Measurements from ENCODE around the gene NFIL3. TPM values are rescaled to one million over a fixed set of nuclear protein-coding genes. Genes with fewer than 3 reads are reported as not detected.
"Not testable (repeated sequence)": the region's sequence is repeated elsewhere in the genome, so short reads cannot be mapped to it uniquely, and the experiment has no call there.

The NFIL3 gene
- total RNA-seq, 2 donors from 2014 or later: 28.7 to 79.7 TPM

DNA sequence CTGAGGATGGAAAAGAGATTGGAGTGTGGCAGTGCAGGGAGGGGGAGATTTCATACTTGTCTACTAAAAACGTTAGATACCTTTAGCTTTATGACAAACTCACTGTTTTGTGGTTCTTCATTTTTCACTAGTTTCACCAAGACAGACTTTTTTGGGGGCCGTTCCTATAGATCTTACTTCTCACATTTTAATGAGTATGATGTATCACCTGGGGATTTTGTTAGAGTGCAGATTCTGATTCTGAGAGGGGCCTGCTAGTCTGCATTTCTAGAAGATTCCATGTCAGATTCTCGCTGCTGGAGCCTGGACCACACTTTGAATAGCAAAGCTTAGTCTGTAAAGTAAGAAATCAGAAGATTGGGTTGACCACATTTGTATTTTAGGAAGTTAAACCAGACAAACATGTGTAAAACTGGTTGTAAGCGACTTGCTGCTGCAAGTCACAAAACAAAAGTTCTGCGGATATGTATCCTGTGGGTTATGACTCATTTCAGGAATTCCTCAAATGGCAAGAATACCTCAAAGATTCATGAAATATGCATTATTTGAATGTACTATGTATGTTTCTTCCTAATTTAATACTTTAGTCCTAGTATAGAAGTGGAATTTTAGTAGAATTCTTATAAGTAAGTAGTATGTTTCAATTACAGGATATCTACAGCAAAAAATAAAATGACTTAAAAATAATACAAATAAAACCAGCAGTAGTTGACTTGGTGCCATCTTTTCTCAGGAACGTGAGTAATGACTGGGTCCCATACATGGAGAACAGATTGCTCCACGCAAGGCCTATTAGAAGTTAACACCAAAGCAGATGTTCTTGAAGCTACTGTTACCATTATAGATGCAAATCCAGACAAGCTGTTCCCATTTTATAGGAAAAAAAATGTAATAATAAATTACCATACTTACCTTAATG lies 27.8 kb downstream of the NFIL3 start:
- peaks cover 10 to 19% of the 10 kb centered on the region in 2 donors for H3K4me1 Mint-ChIP-seq (ENCODE audit: low read depth in 2 of 2)
- DNase-seq (ENCODE audit: low spot score) (no peak), ATAC-seq (peak; percentile 60 to 65)
- no peaks in the 10 kb centered on the region for H3K27me3 Mint-ChIP-seq
- H3K9me3 Mint-ChIP-seq: no peaks in the 10 kb centered on the region
- H3K27ac Mint-ChIP-seq: peak overlapping the region; percentile 67 to 81
- no peaks in the 10 kb centered on the region for H3K36me3 Mint-ChIP-seq
- peak overlapping the region; percentile 84 for H3K4me3 Mint-ChIP-seq

DNA sequence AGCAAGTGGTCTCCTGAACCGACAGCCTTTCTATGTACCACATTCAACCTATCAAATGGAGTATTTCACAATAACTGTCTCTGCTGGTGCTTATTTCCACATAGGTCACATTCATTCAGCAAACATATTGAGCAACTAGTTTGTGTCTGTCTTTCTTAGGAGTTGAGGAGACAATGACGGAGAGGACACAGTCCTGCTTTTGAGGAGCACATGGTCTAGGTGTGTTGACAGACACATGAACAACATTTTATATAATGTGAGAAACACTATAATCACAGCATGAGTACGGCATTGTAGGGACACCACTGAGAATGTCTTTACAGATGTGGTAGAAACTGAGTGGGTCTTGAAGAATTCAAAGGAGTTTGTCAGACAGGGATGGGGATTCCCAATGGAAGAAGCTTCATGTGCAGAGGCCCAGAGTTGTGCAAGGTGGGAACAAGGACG lies 28.5 kb downstream of the NFIL3 start:
- no peaks in the 10 kb centered on the region for H3K36me3 Mint-ChIP-seq
- H3K4me3 Mint-ChIP-seq: peak overlapping the region; percentile 84
- peak overlapping the region; percentile 67 to 81 for H3K27ac Mint-ChIP-seq
- no peaks in the 10 kb centered on the region for H3K9me3 Mint-ChIP-seq
- peaks cover 10 to 19% of the 10 kb centered on the region in 2 donors for H3K4me1 Mint-ChIP-seq (ENCODE audit: low read depth in 2 of 2)
- ATAC-seq: peak; percentile 68 to 84
- H3K27me3 Mint-ChIP-seq: no peaks in the 10 kb centered on the region
- no peak for DNase-seq (ENCODE audit: low spot score)

DNA sequence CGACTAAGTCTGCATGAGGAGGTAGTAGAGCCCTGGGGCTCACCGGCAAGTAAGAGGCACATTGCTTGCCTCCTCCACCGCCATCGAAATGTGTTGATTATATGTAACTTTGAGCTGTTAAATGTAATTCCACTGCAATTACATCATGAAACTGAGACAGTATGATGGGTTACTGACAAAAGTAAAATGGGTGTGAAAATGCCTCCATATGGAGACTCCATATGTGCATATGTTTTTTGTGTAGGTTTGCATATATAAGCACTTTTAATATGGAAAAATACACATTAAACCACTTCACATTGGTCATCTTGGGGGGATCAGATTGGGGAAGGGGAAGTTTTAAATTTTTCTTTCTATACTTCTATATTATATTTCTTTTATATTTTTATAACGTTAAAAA lies 29.8 kb downstream of the NFIL3 start:
- DNase-seq (ENCODE audit: low spot score) (no peak), ATAC-seq (no peak)
- no peaks in the 10 kb centered on the region for H3K9me3 Mint-ChIP-seq
- H3K27me3 Mint-ChIP-seq: no peaks in the 10 kb centered on the region
- H3K4me1 Mint-ChIP-seq (ENCODE audit: low read depth in 2 of 2): peaks cover 10 to 19% of the 10 kb centered on the region in 2 donors
- H3K36me3 Mint-ChIP-seq: no peaks in the 10 kb centered on the region
- H3K4me3 Mint-ChIP-seq: no peak overlapping the region
- no peak overlapping the region for H3K27ac Mint-ChIP-seq

DNA sequence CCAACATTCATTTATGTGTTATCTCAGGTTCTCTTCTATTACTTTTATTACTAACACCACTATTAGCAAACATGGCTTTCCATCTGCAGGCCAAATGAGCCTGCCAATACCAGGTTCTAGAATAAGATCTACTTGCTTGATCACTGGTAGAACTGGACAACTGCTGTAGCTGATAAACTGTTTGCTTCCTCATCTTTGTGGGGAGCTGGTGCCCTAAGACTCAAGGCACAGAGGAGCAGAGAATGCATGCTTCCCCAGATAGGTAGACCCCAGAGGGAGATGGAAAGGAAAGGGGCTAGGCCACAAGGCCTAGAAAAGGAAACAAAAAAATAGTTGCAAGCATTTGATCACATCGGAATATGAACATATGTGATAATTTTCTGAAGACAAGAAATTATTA lies 31.2 kb downstream of the NFIL3 start:
- H3K27ac Mint-ChIP-seq: peak overlapping the region in 1 of 2 donors; percentile 52
- ATAC-seq: no peak
- H3K4me1 Mint-ChIP-seq (ENCODE audit: low read depth in 2 of 2): peaks cover 13 to 24% of the 10 kb centered on the region in 2 donors
- no peak overlapping the region for H3K4me3 Mint-ChIP-seq
- H3K9me3 Mint-ChIP-seq: no peaks in the 10 kb centered on the region
- H3K36me3 Mint-ChIP-seq: no peaks in the 10 kb centered on the region
- no peaks in the 10 kb centered on the region for H3K27me3 Mint-ChIP-seq
- no peak for DNase-seq (ENCODE audit: low spot score)

DNA sequence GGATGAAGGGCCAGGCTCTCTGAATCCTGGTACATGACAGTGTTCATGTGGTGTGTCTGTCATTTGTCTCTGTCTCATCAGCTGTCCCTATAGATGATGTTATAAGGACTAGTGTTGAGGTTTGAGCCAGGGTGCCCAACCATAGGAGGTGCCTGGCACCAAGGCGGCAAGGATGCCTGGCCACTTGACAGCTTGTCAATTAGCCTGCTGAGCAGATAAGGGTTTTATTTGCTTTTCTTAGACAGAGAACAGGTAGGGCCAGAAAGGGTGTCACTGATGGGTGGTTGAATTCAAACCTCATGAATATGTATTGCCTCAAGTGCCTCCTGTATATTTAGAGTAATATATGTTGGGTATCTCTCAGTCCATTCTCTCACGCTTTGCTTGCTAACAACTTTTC lies 31.8 kb downstream of the NFIL3 start:
- H3K4me1 Mint-ChIP-seq (ENCODE audit: low read depth in 2 of 2): peaks cover 17 to 27% of the 10 kb centered on the region in 2 donors
- no peaks in the 10 kb centered on the region for H3K9me3 Mint-ChIP-seq
- ATAC-seq: no peak
- no peak overlapping the region for H3K27ac Mint-ChIP-seq
- DNase-seq (ENCODE audit: low spot score): no peak
- no peak overlapping the region for H3K4me3 Mint-ChIP-seq
- no peaks in the 10 kb centered on the region for H3K36me3 Mint-ChIP-seq
- H3K27me3 Mint-ChIP-seq: no peaks in the 10 kb centered on the region

DNA sequence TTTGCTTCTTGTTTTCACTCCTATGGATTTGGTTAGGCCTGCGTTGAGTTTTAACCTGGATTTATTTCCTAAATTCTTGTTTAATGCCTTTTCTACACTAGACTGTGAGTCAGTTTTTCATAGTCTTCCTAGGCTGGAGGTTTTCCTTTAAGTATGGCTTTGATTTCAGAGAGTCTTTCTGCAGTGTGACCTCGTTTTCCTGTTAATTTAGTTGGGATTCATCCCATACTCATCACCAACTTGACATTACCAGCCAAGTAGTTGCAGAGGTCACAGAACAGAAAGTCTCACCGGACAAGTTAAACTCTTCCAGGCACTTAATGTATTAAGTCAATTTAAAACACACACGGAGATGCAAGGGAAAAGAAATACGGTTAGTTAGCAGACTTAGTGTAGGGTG lies 32.2 kb downstream of the NFIL3 start:
- Mint-ChIP-seq H3K27me3 (no peaks in the 10 kb centered on the region), H3K4me3 (no peak overlapping the region), H3K4me1 (ENCODE audit: low read depth in 2 of 2) (peaks cover 21 to 31% of the 10 kb centered on the region in 2 donors), H3K27ac (no peak overlapping the region), H3K36me3 (no peaks in the 10 kb centered on the region), H3K9me3 (no peaks in the 10 kb centered on the region)
- DNase-seq (ENCODE audit: low spot score): no peak
- ATAC-seq: no peak

DNA sequence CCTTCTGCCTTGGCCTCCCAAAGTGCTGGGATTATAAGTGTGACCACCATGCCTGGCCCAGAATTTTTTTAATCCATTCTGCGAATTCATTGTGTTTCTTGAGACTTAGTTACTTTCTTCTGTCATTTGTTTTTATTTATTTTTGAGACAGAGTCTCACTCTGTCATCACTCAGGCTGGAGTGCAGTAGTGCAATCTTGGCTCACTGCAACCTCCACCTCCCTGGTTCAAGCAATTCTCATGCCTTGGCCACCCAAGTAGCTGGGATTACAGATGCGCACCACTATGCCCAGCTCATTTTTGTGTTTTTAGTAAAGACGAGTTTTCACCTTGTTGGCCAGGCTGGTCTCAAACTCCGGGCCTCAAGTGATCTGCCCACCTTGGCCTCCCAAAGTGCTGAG lies 33.9 kb downstream of the NFIL3 start:
- H3K9me3 Mint-ChIP-seq; H3K4me3 Mint-ChIP-seq; DNase-seq (ENCODE audit: low spot score); H3K27ac Mint-ChIP-seq; H3K27me3 Mint-ChIP-seq; ATAC-seq; H3K36me3 Mint-ChIP-seq: not testable (repeated sequence)
- H3K4me1 Mint-ChIP-seq (ENCODE audit: low read depth in 2 of 2): peaks cover 15 to 20% of the 10 kb centered on the region in 2 donors

DNA sequence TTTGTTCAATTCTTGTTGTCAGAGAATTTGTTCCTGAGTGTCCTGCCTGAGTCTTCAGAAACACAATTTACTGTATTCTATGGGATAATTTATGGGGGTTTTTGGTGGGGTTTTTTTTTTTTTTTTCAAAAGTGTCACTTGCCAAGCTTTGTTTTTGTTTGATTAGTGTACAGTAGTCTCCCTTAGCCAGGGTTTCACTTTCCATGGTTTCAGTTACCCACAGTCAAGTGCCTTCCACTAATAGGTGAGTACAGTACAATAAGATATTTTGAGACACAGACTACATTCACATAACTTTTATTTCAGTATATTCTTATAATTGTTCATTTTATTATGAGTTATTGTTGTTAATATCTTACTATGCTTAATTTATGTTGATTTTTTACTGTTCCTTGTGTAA lies 36.9 kb downstream of the NFIL3 start:
- ATAC-seq (peak in 1 of 2 donors; percentile 80), DNase-seq (ENCODE audit: low spot score) (no peak)
- Mint-ChIP-seq H3K9me3 (no peaks in the 10 kb centered on the region), H3K4me1 (ENCODE audit: low read depth in 2 of 2) (peaks cover 20 to 23% of the 10 kb centered on the region in 2 donors), H3K27me3 (no peaks in the 10 kb centered on the region), H3K36me3 (no peaks in the 10 kb centered on the region), H3K27ac (peak overlapping the region; percentile 40 to 75), H3K4me3 (no peak overlapping the region)

DNA sequence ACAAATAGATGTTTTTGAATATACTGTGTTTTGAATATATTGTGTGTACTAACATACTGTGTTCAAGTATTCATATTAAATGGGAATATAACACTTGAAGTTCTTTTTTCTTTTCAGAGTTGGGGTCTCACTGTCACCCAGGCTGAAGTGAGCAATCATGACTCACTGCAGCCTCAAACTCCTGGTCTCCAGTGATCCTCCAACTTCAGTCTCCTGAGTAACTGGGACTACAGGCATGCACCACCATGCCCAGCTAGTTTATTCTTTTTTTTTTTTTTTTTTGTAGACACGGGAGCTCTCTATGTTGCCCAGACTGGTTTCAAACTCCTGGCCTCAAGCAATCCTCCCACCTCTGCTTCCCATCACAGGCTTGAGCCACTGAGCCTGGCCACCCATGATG lies 38.7 kb downstream of the NFIL3 start:
- ATAC-seq (no peak), DNase-seq (ENCODE audit: low spot score) (no peak)
- Mint-ChIP-seq H3K4me1 (ENCODE audit: low read depth in 2 of 2) (peaks cover 20 to 23% of the 10 kb centered on the region in 2 donors), H3K36me3 (no peaks in the 10 kb centered on the region), H3K9me3 (no peaks in the 10 kb centered on the region), H3K27ac (no peak overlapping the region), H3K27me3 (no peaks in the 10 kb centered on the region), H3K4me3 (no peak overlapping the region)

DNA sequence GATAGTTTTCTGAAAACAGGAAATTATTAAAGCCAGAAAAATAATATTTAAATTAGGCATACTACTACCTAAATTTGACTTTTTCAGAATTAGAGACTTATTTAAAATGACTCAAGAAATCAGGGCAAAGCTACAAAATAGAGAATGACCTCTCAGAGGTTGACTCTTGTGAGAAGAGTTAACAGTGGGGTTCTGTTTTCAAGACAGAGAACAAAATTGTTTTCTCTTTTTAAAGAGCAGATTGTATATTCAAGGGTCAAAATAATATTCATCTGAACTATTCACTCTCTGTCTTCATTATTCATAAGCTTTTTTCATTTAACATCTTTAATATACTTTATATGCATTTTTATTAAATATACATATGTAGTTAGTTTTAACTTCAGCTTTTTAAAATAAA lies 40.1 kb downstream of the NFIL3 start:
- no peak for ATAC-seq
- no peak overlapping the region for H3K4me3 Mint-ChIP-seq
- H3K36me3 Mint-ChIP-seq: no peaks in the 10 kb centered on the region
- no peak overlapping the region for H3K27ac Mint-ChIP-seq
- no peaks in the 10 kb centered on the region for H3K9me3 Mint-ChIP-seq
- H3K4me1 Mint-ChIP-seq (ENCODE audit: low read depth in 2 of 2): peaks cover 26 to 27% of the 10 kb centered on the region in 2 donors
- no peaks in the 10 kb centered on the region for H3K27me3 Mint-ChIP-seq
- DNase-seq (ENCODE audit: low spot score): no peak

DNA sequence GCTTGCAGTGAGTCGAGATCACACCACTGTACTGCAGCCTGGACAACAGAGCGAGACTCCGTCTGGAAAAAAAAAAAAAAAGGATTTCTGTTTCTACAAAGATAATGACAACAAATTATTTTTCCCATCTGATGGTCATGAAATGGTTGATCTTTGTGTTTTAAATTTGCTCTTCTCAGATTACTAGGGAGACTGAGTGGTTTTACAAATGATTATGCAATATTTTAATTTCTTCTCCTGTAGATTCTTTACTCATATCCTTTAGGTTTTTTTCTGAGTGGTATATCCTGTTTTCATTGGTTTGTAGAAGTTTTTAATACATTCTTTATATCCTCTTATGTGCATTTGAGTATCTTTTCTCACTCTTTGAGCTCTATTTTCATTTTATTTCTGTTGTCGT lies 41.3 kb downstream of the NFIL3 start:
- Mint-ChIP-seq H3K9me3 (peaks cover 3% of the 10 kb centered on the region), H3K27ac (peak overlapping the region in 1 of 2 donors; percentile 42), H3K4me1 (ENCODE audit: low read depth in 2 of 2) (peaks cover 27 to 31% of the 10 kb centered on the region in 2 donors), H3K4me3 (no peak overlapping the region), H3K36me3 (peaks cover 6% of the 10 kb centered on the region), H3K27me3 (no peaks in the 10 kb centered on the region)
- DNase-seq (ENCODE audit: low spot score): no peak
- ATAC-seq: no peak

DNA sequence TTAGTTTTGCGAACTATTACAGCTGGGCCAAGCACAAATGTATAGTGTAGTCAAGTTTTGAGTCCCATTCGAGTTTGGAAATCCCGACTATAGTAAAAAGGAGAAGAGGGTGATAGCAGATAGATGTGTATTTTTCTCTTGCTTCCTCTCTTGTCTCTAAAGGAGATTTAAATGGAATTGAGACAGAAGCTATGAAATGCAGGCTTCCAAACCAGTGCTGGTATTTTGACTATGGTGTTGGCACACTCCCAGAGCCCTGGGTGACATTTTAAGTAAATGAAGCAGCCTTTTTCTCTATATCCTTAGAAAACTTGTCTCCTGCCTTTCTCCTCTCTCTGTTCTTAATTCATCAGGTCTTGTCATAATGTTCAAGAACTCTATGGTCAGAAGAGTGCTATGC lies 44.2 kb downstream of the NFIL3 start:
- Mint-ChIP-seq H3K27ac (peak overlapping the region in 1 of 2 donors; percentile 23), H3K27me3 (no peaks in the 10 kb centered on the region), H3K36me3 (peaks cover 6% of the 10 kb centered on the region), H3K9me3 (peaks cover 3% of the 10 kb centered on the region), H3K4me1 (ENCODE audit: low read depth in 2 of 2) (peaks cover 32 to 45% of the 10 kb centered on the region in 2 donors), H3K4me3 (no peak overlapping the region)
- DNase-seq (ENCODE audit: low spot score): no peak
- no peak for ATAC-seq

DNA sequence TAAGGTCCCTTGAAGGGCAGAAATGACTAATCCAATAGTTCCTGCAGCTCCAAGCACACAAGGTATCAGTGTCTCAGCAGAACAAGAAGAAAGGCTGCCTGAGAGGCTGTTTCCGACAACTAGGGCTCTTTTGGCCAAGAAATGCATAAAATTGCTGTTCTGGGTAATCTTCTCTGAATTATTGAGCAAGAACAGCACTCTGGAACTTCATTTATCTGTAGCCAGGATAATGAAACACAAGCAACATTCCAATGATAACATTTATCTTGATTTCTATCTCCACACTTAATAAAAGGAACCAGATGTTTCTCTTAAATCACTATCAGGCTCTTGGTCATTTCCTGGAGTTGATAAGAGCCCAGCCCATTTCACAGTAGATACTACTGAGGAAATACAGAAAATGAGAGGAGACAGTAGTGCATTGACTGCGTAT lies 44.9 kb downstream of the NFIL3 start:
- Mint-ChIP-seq H3K9me3 (peaks cover 3% of the 10 kb centered on the region), H3K36me3 (peaks cover 6% of the 10 kb centered on the region), H3K27ac (peak overlapping the region; percentile 37 to 40), H3K4me1 (ENCODE audit: low read depth in 2 of 2) (peaks cover 32 to 45% of the 10 kb centered on the region in 2 donors), H3K27me3 (no peaks in the 10 kb centered on the region), H3K4me3 (no peak overlapping the region)
- ATAC-seq: no peak
- DNase-seq (ENCODE audit: low spot score): no peak

DNA sequence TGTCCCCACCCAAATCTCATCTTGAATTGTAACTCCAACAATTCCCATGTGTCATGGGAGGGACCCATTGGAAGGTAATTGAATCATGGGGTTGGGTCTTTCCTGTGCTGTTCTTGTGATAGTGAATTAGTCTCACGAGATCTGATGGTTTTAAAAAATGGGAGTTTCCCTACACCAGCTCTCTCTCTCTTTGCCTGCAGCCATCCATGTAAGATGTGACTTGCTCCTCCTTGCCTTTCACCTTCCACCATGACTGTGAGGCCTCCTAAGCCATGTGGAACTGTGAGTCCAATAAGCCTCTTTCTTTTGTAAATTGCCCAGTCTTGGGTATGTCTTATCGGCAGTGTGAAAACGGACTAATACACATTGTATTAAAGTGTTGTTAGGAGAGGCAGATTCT lies 45.6 kb downstream of the NFIL3 start:
- not testable (repeated sequence) for H3K9me3 Mint-ChIP-seq; ATAC-seq; H3K36me3 Mint-ChIP-seq; DNase-seq (ENCODE audit: low spot score); H3K27me3 Mint-ChIP-seq
- Mint-ChIP-seq H3K4me1 (ENCODE audit: low read depth in 2 of 2) (peaks cover 32 to 45% of the 10 kb centered on the region in 2 donors), H3K27ac (peak overlapping the region; percentile 37 to 39), H3K4me3 (peak overlapping the region; percentile 42)
